GM23338 (cell line): ENCODE measurements around the gene HBS1L. TPM values are rescaled to one million over a fixed set of nuclear protein-coding genes. Genes with fewer than 3 reads are reported as not detected.

Experiments used
- ATAC-seq: fragments of 200-7000 bp; cut with Tn5 transposase; 3 replicates; pipeline ENCODE4 v1.9.1; 2020
- DNase-seq: peaks from one replicate; pipeline ENCODE4 v3.0.0-alpha.2; 2015; ENCODE audit warnings: low spot score
- H2AFZ ChIP-seq: fragments of 200-600 bp; sonication (generic); 2 replicates; pipeline ENCODE4 v1.8.0; 2016; ENCODE audit warnings: antibody characterized with exemption, mild to moderate bottlenecking, moderate library complexity
- H3F3A ChIP-seq: fragments of 200-600 bp; sonication (generic); replicated peaks from 2 replicates; pipeline ENCODE4 v1.8.0; 2017; ENCODE audit warnings: antibody characterized with exemption, mixed run types, low read depth
- H3K27ac ChIP-seq: fragments of 200-600 bp; sonication (generic); 2 replicates; pipeline ENCODE4 v1.6.1; 2016; ENCODE audit warnings: low read depth
- H3K27me3 ChIP-seq: fragments of 200-600 bp; sonication (generic); 2 replicates; pipeline ENCODE4 v1.8.0; 2016; ENCODE audit warnings: mild to moderate bottlenecking, mixed run types, moderate library complexity; ENCODE audit not compliant: insufficient read depth
- H3K36me3 ChIP-seq: fragments of 200-600 bp; sonication (generic); 2 replicates; pipeline ENCODE4 v1.8.0; 2016; ENCODE audit warnings: mild to moderate bottlenecking; ENCODE audit not compliant: insufficient read depth
- H3K4me1 ChIP-seq: fragments of 200-600 bp; sonication (generic); 2 replicates; pipeline ENCODE4 v1.8.0; 2016; ENCODE audit warnings: mild to moderate bottlenecking, moderate library complexity; ENCODE audit not compliant: insufficient read depth
- H3K4me2 ChIP-seq: fragments of 200-600 bp; sonication (generic); 2 replicates; pipeline ENCODE4 v1.7.1; 2017; ENCODE audit warnings: mixed run types
- H3K4me3 ChIP-seq: fragments of 200-600 bp; sonication (generic); 2 replicates; pipeline ENCODE4 v1.6.1; 2016; ENCODE audit warnings: mixed run types
- H3K79me2 ChIP-seq: fragments of 200-600 bp; sonication (generic); replicated peaks from 2 replicates; pipeline ENCODE4 v1.8.0; 2017; ENCODE audit warnings: mild to moderate bottlenecking; ENCODE audit not compliant: insufficient read depth
- H3K9me2 ChIP-seq: fragments of 200-600 bp; sonication (generic); 2 replicates; pipeline ENCODE4 v1.8.0; 2017; ENCODE audit not compliant: insufficient read depth
- H4K20me1 ChIP-seq: fragments of 200-600 bp; sonication (generic); replicated peaks from 2 replicates; pipeline ENCODE4 v1.8.0; 2017; ENCODE audit warnings: mild to moderate bottlenecking; ENCODE audit not compliant: insufficient read depth
- H3K27ac Mint-ChIP-seq: 2 replicates; pipeline ENCODE4 v1.8.0; 2020; ENCODE audit warnings: inconsistent platforms, mild to moderate bottlenecking, moderate library complexity, mixed read lengths
- H3K27me3 Mint-ChIP-seq: 3 replicates; pipeline ENCODE4 v1.8.0; 2022; ENCODE audit warnings: low read depth, mild to moderate bottlenecking, moderate library complexity, mixed read lengths, inconsistent platforms; ENCODE audit not compliant: insufficient read depth, poor library complexity
- H3K36me3 Mint-ChIP-seq: 3 replicates; pipeline ENCODE4 v1.8.0; 2021; ENCODE audit warnings: low read depth, mild to moderate bottlenecking, inconsistent platforms, moderate library complexity, mixed read lengths
- H3K4me1 Mint-ChIP-seq: 3 replicates; pipeline ENCODE4 v1.8.0; 2020; ENCODE audit warnings: mild to moderate bottlenecking, inconsistent platforms, mixed read lengths
- H3K4me3 Mint-ChIP-seq: 3 replicates; pipeline ENCODE4 v1.8.0; 2021; ENCODE audit warnings: moderate library complexity, mild to moderate bottlenecking, inconsistent platforms, mixed read lengths
- H3K9me3 Mint-ChIP-seq: 3 replicates; pipeline ENCODE4 v1.8.0; 2020; ENCODE audit warnings: moderate library complexity, mild to moderate bottlenecking, inconsistent platforms, mixed read lengths
- CREB1 ChIP-seq: fragments of 250-450 bp; sonication (Bioruptor Pico); IDR thresholded peaks from 2 replicates; pipeline ENCODE4 v1.5.0; 2020; ENCODE audit warnings: low read depth, mild to moderate bottlenecking, moderate library complexity
- EZH2 ChIP-seq: fragments of 200-600 bp; sonication (generic); IDR thresholded peaks from one replicate; pipeline ENCODE4 v1.8.0; 2017; ENCODE audit warnings: antibody characterized with exemption, mild to moderate bottlenecking, low read depth; ENCODE audit not compliant: unreplicated experiment
- EZH2phosphoT487 ChIP-seq: fragments of 200-600 bp; sonication (generic); IDR thresholded peaks from one replicate; pipeline ENCODE4 v1.8.1; 2018; ENCODE audit warnings: antibody characterized with exemption; ENCODE audit not compliant: unreplicated experiment
- NANOG ChIP-seq: IDR thresholded peaks from 2 replicates; pipeline ENCODE4 v1.6.1; 2016; ENCODE audit warnings: antibody characterized with exemption, borderline replicate concordance
- STAT1 ChIP-seq: IDR thresholded peaks from one replicate; pipeline ENCODE4 v1.6.1; 2016; ENCODE audit warnings: antibody characterized with exemption; ENCODE audit not compliant: unreplicated experiment
- ZNF114 ChIP-seq: fragments of 250-450 bp; sonication (Bioruptor Pico); IDR thresholded peaks from 2 replicates; pipeline ENCODE4 v1.5.0; 2020; ENCODE audit warnings: mild to moderate bottlenecking, moderate library complexity
- ZNF331 ChIP-seq: fragments of 250-450 bp; sonication (Bioruptor Pico); IDR thresholded peaks from 2 replicates; pipeline ENCODE4 v1.5.0; 2020; ENCODE audit warnings: low read depth, mild to moderate bottlenecking, moderate library complexity
- polyA plus RNA-seq: library from polyadenylated mRNA; unstranded; fragments of >200 nt; fragmentation: Nextera tagmentation; extraction: Ambion mirVana; gene quantifications from 2 replicates; pipeline ENCODE4 v1.2.1, GENCODE V29; 2016
- total RNA-seq: library from RNA; depleted of rRNA; stranded (reverse); fragments of >200 nt; shearing (Covaris generic); gene quantifications from 2 replicates; pipeline ENCODE4 v1.2.3, GENCODE V29; 2014
- TF ChIP-seq, protein P1 (sequence below): fragments of 250-450 bp; sonication (Bioruptor Pico); IDR thresholded peaks from 2 replicates; pipeline ENCODE4 v1.5.0; 2020; ENCODE audit warnings: mild to moderate bottlenecking, moderate library complexity
- TF ChIP-seq, protein P2 (sequence below): IDR thresholded peaks from 2 replicates; pipeline ENCODE4 v1.6.1; 2016; ENCODE audit warnings: antibody characterized with exemption

Gene HBS1L
- total and polyA plus RNA-seq, 2 experiments from 2014 or later = 59.9 to 94.1 TPM

DNA sequence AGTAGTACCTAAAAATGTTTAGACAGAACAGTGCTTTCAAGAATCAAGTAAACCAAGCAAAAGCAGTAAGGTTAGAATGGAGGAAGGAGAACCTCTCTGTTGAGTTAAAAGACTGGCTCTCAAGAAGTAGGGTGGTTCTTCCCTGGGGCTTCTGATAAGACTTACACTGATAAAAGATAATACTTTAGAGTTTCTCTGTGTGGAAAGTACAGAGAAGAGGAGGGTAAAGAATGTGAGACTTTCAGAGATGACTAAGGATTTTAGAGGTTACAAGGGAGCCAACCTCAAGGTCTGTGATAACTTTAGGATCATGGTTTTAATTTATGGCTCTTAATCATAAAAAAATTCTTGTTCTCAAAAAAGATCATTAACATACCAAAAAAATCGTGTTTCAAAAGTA, 73.8 kb downstream of the HBS1L start:
- ATAC-seq (no peak), DNase-seq (no peak)
- Mint-ChIP-seq H3K27ac (no peak overlapping the region; the same call in 1 of the 2 replicates), H3K9me3 (no peaks in the 10 kb centered on the region), H3K4me1 (no peaks in the 10 kb centered on the region), H3K27me3 (no peaks in the 10 kb centered on the region), H3K4me3 (no peak overlapping the region), H3K36me3 (peaks cover 28% of the 10 kb centered on the region; the same call in 2 of the 3 replicates)
- H3K4me3 ChIP-seq = no peak overlapping the region
- TF ChIP-seq NANOG (no peak), STAT1 (no peak)
- H3K4me1 ChIP-seq = no peaks in the 10 kb centered on the region
- H4K20me1 ChIP-seq = no peaks in the 10 kb centered on the region; the same call in 1 of the 2 replicates
- H3K27ac ChIP-seq = no peak overlapping the region
- no peak overlapping the region for H3K4me2 ChIP-seq
- H3K9me2 ChIP-seq = no peaks in the 10 kb centered on the region; the same call in 1 of the 2 replicates
- no peaks in the 10 kb centered on the region for H3K27me3 ChIP-seq
- no peaks in the 10 kb centered on the region for H3F3A ChIP-seq
- H3K36me3 ChIP-seq = no peaks in the 10 kb centered on the region; the same call in 1 of the 2 replicates
- H2AFZ ChIP-seq = no peak overlapping the region
- no peaks in the 10 kb centered on the region for H3K79me2 ChIP-seq

DNA sequence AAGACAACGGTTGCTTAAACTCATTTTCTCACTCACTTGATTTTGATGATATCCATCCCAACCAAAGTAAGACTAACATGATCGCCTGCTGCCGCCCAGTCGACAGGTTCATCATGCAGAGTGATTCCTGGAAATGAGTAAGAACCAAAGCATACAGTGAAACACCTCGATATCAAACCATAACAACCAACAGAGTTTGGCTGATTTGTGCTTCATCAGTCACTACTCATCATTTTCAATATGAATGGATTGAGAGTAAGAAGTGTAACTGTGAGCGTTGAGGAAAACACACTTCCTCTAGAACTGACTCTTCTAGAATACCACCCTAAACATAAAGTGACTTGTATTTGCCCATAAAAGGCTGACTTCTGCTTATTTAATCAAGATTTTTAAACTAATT, 75.5 kb downstream of the HBS1L start:
- H2AFZ ChIP-seq = no peak overlapping the region
- Mint-ChIP-seq H3K27ac (no peak overlapping the region), H3K4me3 (no peak overlapping the region), H3K4me1 (no peaks in the 10 kb centered on the region), H3K9me3 (no peaks in the 10 kb centered on the region), H3K27me3 (no peaks in the 10 kb centered on the region), H3K36me3 (peaks cover 29% of the 10 kb centered on the region; the same call in 2 of the 3 replicates)
- H3K36me3 ChIP-seq = no peaks in the 10 kb centered on the region; the same call in 1 of the 2 replicates
- H3K79me2 ChIP-seq = no peaks in the 10 kb centered on the region
- no peaks in the 10 kb centered on the region; the same call in 1 of the 2 replicates for H4K20me1 ChIP-seq
- no peaks in the 10 kb centered on the region for H3K4me1 ChIP-seq
- no peak overlapping the region for H3K27ac ChIP-seq
- no peak for ATAC-seq
- TF ChIP-seq ZNF114 = no peak
- no peak for TF ChIP-seq NANOG
- no peak for TF ChIP-seq EZH2
- H3K9me2 ChIP-seq = no peaks in the 10 kb centered on the region; the same call in 1 of the 2 replicates
- no peak overlapping the region for H3K4me3 ChIP-seq
- H3K27me3 ChIP-seq = no peaks in the 10 kb centered on the region
- H3K4me2 ChIP-seq = no peak overlapping the region
- DNase-seq = no peak
- H3F3A ChIP-seq = no peaks in the 10 kb centered on the region

DNA sequence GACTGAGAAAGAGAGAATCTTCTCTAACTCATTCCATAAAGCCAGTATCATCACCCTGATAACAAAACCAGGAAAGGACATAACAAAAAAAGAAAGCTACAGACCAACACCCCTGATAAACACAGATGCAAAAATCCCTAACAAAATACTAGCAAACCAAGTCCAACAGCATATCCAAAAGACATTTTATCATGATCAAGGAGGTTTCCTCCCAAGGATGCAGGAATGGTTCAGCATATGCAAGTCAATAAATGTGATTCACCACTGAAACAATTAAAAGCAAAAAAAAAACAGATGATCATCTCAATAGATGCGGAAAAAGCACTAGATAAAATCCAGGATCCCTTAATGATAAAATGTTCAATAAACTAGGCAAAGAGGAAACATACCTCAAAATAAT, 80.3 kb downstream of the HBS1L start:
- Mint-ChIP-seq H3K27ac (peak overlapping the region; percentile 57), H3K4me1 (peaks cover 18% of the 10 kb centered on the region), H3K36me3 (peaks cover 18% of the 10 kb centered on the region; the same call in 2 of the 3 replicates), H3K4me3 (no peak overlapping the region), H3K27me3 (no peaks in the 10 kb centered on the region), H3K9me3 (no peaks in the 10 kb centered on the region)
- TF ChIP-seq CREB1 (CRISPR knock-in tag) = no peak
- TF ChIP-seq NANOG = no peak
- no peak for TF ChIP-seq EZH2
- no peak for TF ChIP-seq ZNF114
- TF ChIP-seq, protein P1, sequence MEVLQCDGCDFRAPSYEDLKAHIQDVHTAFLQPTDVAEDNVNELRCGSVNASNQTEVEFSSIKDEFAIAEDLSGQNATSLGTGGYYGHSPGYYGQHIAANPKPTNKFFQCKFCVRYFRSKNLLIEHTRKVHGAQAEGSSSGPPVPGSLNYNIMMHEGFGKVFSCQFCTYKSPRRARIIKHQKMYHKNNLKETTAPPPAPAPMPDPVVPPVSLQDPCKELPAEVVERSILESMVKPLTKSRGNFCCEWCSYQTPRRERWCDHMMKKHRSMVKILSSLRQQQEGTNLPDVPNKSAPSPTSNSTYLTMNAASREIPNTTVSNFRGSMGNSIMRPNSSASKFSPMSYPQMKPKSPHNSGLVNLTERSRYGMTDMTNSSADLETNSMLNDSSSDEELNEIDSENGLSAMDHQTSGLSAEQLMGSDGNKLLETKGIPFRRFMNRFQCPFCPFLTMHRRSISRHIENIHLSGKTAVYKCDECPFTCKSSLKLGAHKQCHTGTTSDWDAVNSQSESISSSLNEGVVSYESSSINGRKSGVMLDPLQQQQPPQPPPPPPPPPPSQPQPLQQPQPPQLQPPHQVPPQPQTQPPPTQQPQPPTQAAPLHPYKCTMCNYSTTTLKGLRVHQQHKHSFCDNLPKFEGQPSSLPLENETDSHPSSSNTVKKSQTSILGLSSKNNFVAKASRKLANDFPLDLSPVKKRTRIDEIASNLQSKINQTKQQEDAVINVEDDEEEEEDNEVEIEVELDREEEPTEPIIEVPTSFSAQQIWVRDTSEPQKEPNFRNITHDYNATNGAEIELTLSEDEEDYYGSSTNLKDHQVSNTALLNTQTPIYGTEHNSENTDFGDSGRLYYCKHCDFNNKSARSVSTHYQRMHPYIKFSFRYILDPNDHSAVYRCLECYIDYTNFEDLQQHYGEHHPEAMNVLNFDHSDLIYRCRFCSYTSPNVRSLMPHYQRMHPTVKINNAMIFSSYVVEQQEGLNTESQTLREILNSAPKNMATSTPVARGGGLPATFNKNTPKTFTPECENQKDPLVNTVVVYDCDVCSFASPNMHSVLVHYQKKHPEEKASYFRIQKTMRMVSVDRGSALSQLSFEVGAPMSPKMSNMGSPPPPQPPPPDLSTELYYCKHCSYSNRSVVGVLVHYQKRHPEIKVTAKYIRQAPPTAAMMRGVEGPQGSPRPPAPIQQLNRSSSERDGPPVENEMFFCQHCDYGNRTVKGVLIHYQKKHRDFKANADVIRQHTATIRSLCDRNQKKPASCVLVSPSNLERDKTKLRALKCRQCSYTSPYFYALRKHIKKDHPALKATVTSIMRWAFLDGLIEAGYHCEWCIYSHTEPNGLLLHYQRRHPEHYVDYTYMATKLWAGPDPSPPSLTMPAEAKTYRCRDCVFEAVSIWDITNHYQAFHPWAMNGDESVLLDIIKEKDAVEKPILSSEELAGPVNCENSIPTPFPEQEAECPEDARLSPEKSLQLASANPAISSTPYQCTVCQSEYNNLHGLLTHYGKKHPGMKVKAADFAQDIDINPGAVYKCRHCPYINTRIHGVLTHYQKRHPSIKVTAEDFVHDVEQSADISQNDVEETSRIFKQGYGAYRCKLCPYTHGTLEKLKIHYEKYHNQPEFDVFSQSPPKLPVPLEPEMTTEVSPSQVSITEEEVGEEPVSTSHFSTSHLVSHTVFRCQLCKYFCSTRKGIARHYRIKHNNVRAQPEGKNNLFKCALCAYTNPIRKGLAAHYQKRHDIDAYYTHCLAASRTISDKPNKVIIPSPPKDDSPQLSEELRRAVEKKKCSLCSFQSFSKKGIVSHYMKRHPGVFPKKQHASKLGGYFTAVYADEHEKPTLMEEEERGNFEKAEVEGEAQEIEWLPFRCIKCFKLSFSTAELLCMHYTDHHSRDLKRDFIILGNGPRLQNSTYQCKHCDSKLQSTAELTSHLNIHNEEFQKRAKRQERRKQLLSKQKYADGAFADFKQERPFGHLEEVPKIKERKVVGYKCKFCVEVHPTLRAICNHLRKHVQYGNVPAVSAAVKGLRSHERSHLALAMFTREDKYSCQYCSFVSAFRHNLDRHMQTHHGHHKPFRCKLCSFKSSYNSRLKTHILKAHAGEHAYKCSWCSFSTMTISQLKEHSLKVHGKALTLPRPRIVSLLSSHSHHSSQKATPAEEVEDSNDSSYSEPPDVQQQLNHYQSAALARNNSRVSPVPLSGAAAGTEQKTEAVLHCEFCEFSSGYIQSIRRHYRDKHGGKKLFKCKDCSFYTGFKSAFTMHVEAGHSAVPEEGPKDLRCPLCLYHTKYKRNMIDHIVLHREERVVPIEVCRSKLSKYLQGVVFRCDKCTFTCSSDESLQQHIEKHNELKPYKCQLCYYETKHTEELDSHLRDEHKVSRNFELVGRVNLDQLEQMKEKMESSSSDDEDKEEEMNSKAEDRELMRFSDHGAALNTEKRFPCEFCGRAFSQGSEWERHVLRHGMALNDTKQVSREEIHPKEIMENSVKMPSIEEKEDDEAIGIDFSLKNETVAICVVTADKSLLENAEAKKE (CRISPR knock-in tag) = no peak
- no peak for TF ChIP-seq EZH2phosphoT487
- TF ChIP-seq, protein P2, sequence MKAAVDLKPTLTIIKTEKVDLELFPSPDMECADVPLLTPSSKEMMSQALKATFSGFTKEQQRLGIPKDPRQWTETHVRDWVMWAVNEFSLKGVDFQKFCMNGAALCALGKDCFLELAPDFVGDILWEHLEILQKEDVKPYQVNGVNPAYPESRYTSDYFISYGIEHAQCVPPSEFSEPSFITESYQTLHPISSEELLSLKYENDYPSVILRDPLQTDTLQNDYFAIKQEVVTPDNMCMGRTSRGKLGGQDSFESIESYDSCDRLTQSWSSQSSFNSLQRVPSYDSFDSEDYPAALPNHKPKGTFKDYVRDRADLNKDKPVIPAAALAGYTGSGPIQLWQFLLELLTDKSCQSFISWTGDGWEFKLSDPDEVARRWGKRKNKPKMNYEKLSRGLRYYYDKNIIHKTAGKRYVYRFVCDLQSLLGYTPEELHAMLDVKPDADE = no peak
- TF ChIP-seq ZNF331 (CRISPR knock-in tag) = no peak
- H4K20me1 ChIP-seq = 0 out of 2 replicates have a peak, but pooled peaks cover 7% of the 10 kb centered on the region
- no peak overlapping the region for H3K27ac ChIP-seq
- H3K4me2 ChIP-seq = no peak overlapping the region
- peaks cover 15% of the 10 kb centered on the region for H3K4me1 ChIP-seq
- no peaks in the 10 kb centered on the region; the same call in 1 of the 2 replicates for H3K36me3 ChIP-seq
- H2AFZ ChIP-seq = no peak overlapping the region
- H3K4me3 ChIP-seq = no peak overlapping the region
- H3K79me2 ChIP-seq = no peaks in the 10 kb centered on the region
- H3K9me2 ChIP-seq = no peaks in the 10 kb centered on the region; the same call in 1 of the 2 replicates
- DNase-seq (no peak), ATAC-seq (no peak)
- no peaks in the 10 kb centered on the region for H3F3A ChIP-seq
- no peaks in the 10 kb centered on the region for H3K27me3 ChIP-seq
